Measurements from ENCODE around the gene HRH4. TPM values are rescaled to one million over a fixed set of nuclear protein-coding genes. Genes with fewer than 3 reads are reported as not detected.

HRH4 gene
- total and polyA plus RNA-seq, 4 donors: 0.19 to 0.89 (median 0.54) TPM; not detected in 1

DNA sequence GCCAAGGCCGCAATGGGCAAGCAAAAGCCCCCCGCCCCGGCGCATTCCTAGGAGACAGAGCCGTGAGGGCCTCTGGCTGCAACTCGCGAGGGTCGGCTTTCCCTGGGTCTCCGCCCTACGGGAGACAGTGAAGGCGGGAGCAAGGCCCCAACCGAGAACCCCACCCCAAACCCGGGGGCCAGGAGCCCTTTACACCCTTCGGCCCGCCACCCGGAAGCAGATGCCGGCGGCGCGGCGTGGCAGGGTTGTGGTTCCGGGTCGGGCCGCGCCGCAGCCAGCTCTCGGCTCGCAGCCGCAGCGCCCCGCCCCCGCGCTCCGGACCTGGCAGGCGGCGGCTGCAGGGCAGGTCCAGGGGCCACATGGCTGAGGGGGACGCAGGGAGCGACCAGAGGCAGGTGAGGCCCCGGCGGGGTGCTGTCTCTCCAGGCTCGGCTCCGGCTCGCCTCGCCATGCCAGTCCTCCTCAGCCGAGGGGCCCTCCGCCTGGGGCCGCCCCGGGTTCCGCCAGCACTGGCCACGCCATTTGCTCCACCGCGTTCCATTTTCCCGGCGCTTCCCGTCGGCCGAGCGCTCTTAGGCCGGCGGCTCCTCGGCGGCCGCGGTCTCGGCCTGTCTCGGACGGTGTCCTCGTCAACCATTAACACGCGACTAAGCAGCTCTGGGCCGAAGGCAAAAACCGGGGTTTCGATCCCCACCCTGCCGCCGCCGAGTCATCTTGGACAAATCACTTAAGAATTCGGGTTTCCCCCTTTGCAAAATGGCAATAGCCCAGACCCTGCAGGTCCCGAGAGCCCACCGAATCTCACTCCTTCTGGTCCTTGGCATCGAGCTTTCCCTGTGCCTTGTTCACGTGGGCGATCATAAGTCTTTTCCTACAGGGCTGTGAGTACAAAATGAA is 33.8 kb upstream of the HRH4 start, which contains the start of gene IMPACT:
IMPACT (plus strand) TSS at position 273 of the 897 bp plus-strand sequence; CDS start at position 360, 87 bp downstream.
- peaks cover 1 to 10% (median 6%) of the 10 kb centered on the region in 4 donors for H3K36me3 ChIP-seq (ENCODE audit: control insufficient read depth in 4 of 4, insufficient read depth in 4 of 4, low read length in 4 of 4)
- H3K9ac ChIP-seq (ENCODE audit: insufficient read depth in 1 of 2, low read length in 2 of 2): peak within 1 kb of the TSS; percentile 44 to 63
- H3K4me1 ChIP-seq (ENCODE audit: control insufficient read depth in 5 of 5, insufficient read depth in 5 of 5, low read length in 5 of 5): peaks cover 0 to 7% (median 5%) of the 10 kb centered on the region in 5 donors
- no peak for TF ChIP-seq CTCF (IDR thresholded peaks at IDR 0.05; ENCODE audit: control extremely low read depth, extremely low read depth)
- ATAC-seq (ENCODE audit: insufficient read depth, low FRiP score) (peak; percentile 99), DNase-seq (peak; percentile 89 to 92 (median 90))
- WGBS, 2 donors: 2% methylated on average over 64 to 82 of the region's 82 CpGs
- H3K4me3 ChIP-seq: peak within 1 kb of the TSS; percentile 92
- peak within 1 kb of the TSS; percentile 89 to 95 for H3K27ac ChIP-seq (ENCODE audit: low read depth in 1 of 2, low read length in 1 of 2)
- H3K9me3 ChIP-seq (ENCODE audit: control insufficient read depth in 4 of 4, insufficient read depth in 3 of 4, low read length in 3 of 4): peaks cover 0 to 4% (median 0%) of the 10 kb centered on the region in 4 donors
- peaks cover 0 to 15% (median 15%) of the 10 kb centered on the region in 3 donors for H3K27me3 ChIP-seq (ENCODE audit: control insufficient read depth in 3 of 3, insufficient read depth in 3 of 3, low read length in 2 of 3)

GRCh38 chr18:24427484-24427883 is 33.0 kb upstream of the HRH4 start:
- TF ChIP-seq CTCF (IDR thresholded peaks at IDR 0.05; ENCODE audit: control extremely low read depth, extremely low read depth): no peak
- Histone ChIP-seq H3K9me3 (ENCODE audit: control insufficient read depth in 4 of 4, insufficient read depth in 3 of 4, low read length in 3 of 4) (peaks cover 0 to under 1% (median 0%) of the 10 kb centered on the region in 4 donors), H3K27ac (ENCODE audit: low read depth in 1 of 2, low read length in 1 of 2) (no peak overlapping the region), H3K27me3 (ENCODE audit: control insufficient read depth in 3 of 3, insufficient read depth in 3 of 3, low read length in 2 of 3) (peaks cover 0 to 15% (median 12%) of the 10 kb centered on the region in 3 donors), H3K36me3 (ENCODE audit: control insufficient read depth in 4 of 4, insufficient read depth in 4 of 4, low read length in 4 of 4) (peaks cover 1 to 14% (median 7%) of the 10 kb centered on the region in 4 donors), H3K4me3 (no peak overlapping the region), H3K9ac (ENCODE audit: insufficient read depth in 1 of 2, low read length in 2 of 2) (no peak overlapping the region), H3K4me1 (ENCODE audit: control insufficient read depth in 5 of 5, insufficient read depth in 5 of 5, low read length in 5 of 5) (peaks cover 0 to 7% (median 5%) of the 10 kb centered on the region in 5 donors)
- 60 to 70% methylated on average over 3 of the region's 3 CpGs for WGBS, 2 donors
- no peak for ATAC-seq (ENCODE audit: insufficient read depth, low FRiP score)
- peak in 2 of 3 donors; percentile 6 to 25 for DNase-seq

- Histone ChIP-seq H3K4me1 (ENCODE audit: control insufficient read depth in 5 of 5, insufficient read depth in 5 of 5, low read length in 5 of 5) (peaks cover 0 to 7% (median 5%) of the 10 kb centered on the region in 5 donors), H3K9ac (ENCODE audit: insufficient read depth in 1 of 2, low read length in 2 of 2) (no peak overlapping the region), H3K27me3 (ENCODE audit: control insufficient read depth in 3 of 3, insufficient read depth in 3 of 3, low read length in 2 of 3) (peaks cover 0 to 11% (median 4%) of the 10 kb centered on the region in 3 donors), H3K36me3 (ENCODE audit: control insufficient read depth in 4 of 4, insufficient read depth in 4 of 4, low read length in 4 of 4) (peaks cover 1 to 18% (median 9%) of the 10 kb centered on the region in 4 donors), H3K9me3 (ENCODE audit: control insufficient read depth in 4 of 4, insufficient read depth in 3 of 4, low read length in 3 of 4) (no peaks in the 10 kb centered on the region), H3K27ac (ENCODE audit: low read depth in 1 of 2, low read length in 1 of 2) (no peak overlapping the region), H3K4me3 (no peak overlapping the region)
- no peak for DNase-seq
- no peak for TF ChIP-seq CTCF (IDR thresholded peaks at IDR 0.05; ENCODE audit: control extremely low read depth, extremely low read depth)
- no peak for ATAC-seq (ENCODE audit: insufficient read depth, low FRiP score)
- 80 to 93% methylated on average over 3 of the region's 3 CpGs for WGBS, 2 donors
These were observed 31.7 kb upstream of the HRH4 start for GRCh38 chr18:24428709-24429108.

Data from lung (tissue), 12 donors.